ENCODE measurements around the gene SFXN4. TPM values are rescaled to one million over a fixed set of nuclear protein-coding genes. Genes with fewer than 3 reads are reported as not detected.

SFXN4 gene
- total and polyA plus RNA-seq, 9 of the 15 experiments (the other 6 are each of a cell fraction or from before 2014, with no cell fraction given), result 40.1 to 97.8 (median 54.5) TPM

DNA sequence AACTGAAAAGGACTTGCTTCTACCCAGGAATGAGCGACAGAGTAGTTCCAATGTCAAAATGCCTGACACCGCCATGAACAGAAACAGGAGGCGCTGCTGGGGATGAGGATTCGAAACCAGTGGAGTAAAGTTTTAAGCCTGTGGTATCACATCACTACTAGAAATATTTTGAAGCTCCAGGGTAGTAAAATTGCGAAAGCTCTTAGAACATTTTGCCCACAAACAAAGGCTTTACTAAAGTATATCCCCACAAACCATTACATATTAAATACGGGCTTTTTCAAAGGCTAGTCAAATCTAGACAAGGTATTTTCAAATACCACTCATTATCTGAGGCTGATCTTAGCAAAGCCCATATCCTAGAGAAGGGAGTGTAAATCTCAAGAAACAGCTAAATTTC is 10.7 kb upstream of the SFXN4 start:
- Histone ChIP-seq H4K20me1 (replicated peaks; ENCODE audit: control insufficient read depth, insufficient read depth, low read length) (no peaks in the 10 kb centered on the region), H3K27me3 (ENCODE audit: control insufficient read depth in 2 of 2, insufficient read depth in 2 of 2, low read length in 2 of 2) (no peaks in the 10 kb centered on the region), H2AFZ (ENCODE audit: low read depth, low read length) (no peak overlapping the region), H3K9me3 (replicated peaks; ENCODE audit: control insufficient read depth, insufficient read depth, low read depth, low read length) (no peaks in the 10 kb centered on the region), H3K36me3 (ENCODE audit: control insufficient read depth, insufficient read depth, low read length) (peaks cover 45% of the 10 kb centered on the region), H3K4me3 (no peak overlapping the region), H3K27ac (ENCODE audit: extremely low read depth, low read depth, low read length) (0 out of 3 replicates have a peak overlapping the region, but pooled peaks have one; percentile 13), H3K4me1 (replicated peaks in 1 of 2; ENCODE audit: control insufficient read depth in 2 of 2, insufficient read depth in 2 of 2, low read length in 2 of 2) (peaks cover 17 to 27% of the 10 kb centered on the region in 2 experiments; a peak in 4 of 5 replicates), H3K9me1 (ENCODE audit: control insufficient read depth, insufficient read depth, low read length) (peaks cover 4% of the 10 kb centered on the region), H3K9ac (ENCODE audit: insufficient read depth in 1 of 2, low read depth in 2 of 2, low read length in 2 of 2) (peak overlapping the region in 1 of 2 experiments; percentile 79; a peak in 2 of 4 replicates), H3K79me2 (ENCODE audit: control insufficient read depth, insufficient read depth, low read length) (peaks cover 49% of the 10 kb centered on the region), H3K4me2 (ENCODE audit: insufficient read depth, low read length) (no peak overlapping the region)
- DNase-seq (ENCODE audit: extremely low read depth in 1 of 4, low spot score in 3 of 4) (no peak), FAIRE-seq (no peak), ATAC-seq (no peak)
- BruUV-seq (replicated peaks), result no TSS peak
- intact Hi-C loops (cut with micrococcal nuclease), result loop anchor here (5.0 kb wide), 1 partner anchor 99 kb away; no protein-coding TSS in a partner anchor
- in situ Hi-C loops (cut with MboI), result no loop called here
- WGBS (ENCODE audit: insufficient coverage, low coverage, missing lambda C conversion rate), result 77% methylated on average over 6 of the region's 6 CpGs
- CTCF ChIA-PET (ENCODE audit: low intra/inter-chr PET ratio), result no interaction called here
- POLR2A ChIA-PET, result interaction anchor here (0.6 to 1.8 kb wide), 7 partner anchors 8 to 223 kb away, joined by 3 to 5 read pairs (median 4); partner anchors contain the start of gene SFXN4
- TF ChIP-seq CEBPB (tag; IDR thresholded peaks at IDR 0.05) (peak; percentile 55), SLC30A9 (CRISPR knock-in tag; IDR thresholded peaks at IDR 0.05) (no peak)

GRCh38 chr10:119174109-119174508 is 8.6 kb upstream of the SFXN4 start:
- Histone ChIP-seq H3K79me2 (ENCODE audit: control insufficient read depth, insufficient read depth, low read length) (peaks cover 49% of the 10 kb centered on the region), H3K9me3 (replicated peaks; ENCODE audit: control insufficient read depth, insufficient read depth, low read depth, low read length) (no peaks in the 10 kb centered on the region), H3K27me3 (ENCODE audit: control insufficient read depth in 2 of 2, insufficient read depth in 2 of 2, low read length in 2 of 2) (no peaks in the 10 kb centered on the region), H2AFZ (ENCODE audit: low read depth, low read length) (no peak overlapping the region), H3K9ac (ENCODE audit: insufficient read depth in 1 of 2, low read depth in 2 of 2, low read length in 2 of 2) (no peak overlapping the region), H3K36me3 (ENCODE audit: control insufficient read depth, insufficient read depth, low read length) (peaks cover 57% of the 10 kb centered on the region), H4K20me1 (replicated peaks; ENCODE audit: control insufficient read depth, insufficient read depth, low read length) (no peaks in the 10 kb centered on the region), H3K4me1 (replicated peaks in 1 of 2; ENCODE audit: control insufficient read depth in 2 of 2, insufficient read depth in 2 of 2, low read length in 2 of 2) (peaks cover 17 to 30% of the 10 kb centered on the region in 2 experiments; a peak in 4 of 5 replicates), H3K27ac (ENCODE audit: extremely low read depth, low read depth, low read length) (no peak overlapping the region), H3K4me2 (ENCODE audit: insufficient read depth, low read length) (no peak overlapping the region; the same call in 1 of the 2 replicates), H3K4me3 (no peak overlapping the region), H3K9me1 (ENCODE audit: control insufficient read depth, insufficient read depth, low read length) (peaks cover 4% of the 10 kb centered on the region)
- DNase-seq (ENCODE audit: extremely low read depth in 1 of 4, low spot score in 3 of 4), result no peak
- ATAC-seq, result no peak
- FAIRE-seq, result no peak
- 32% methylated on average over 2 of the region's 2 CpGs for WGBS (ENCODE audit: insufficient coverage, low coverage, missing lambda C conversion rate)
- POLR2A ChIA-PET, result interaction anchor here (0.8 kb wide), 1 partner anchor 12 kb away, joined by 4 read pairs; no protein-coding TSS in a partner anchor
- CTCF ChIA-PET (ENCODE audit: low intra/inter-chr PET ratio), result no interaction called here
- BruUV-seq (replicated peaks), result no TSS peak
- in situ Hi-C loops (cut with MboI), result no loop called here
- intact Hi-C loops (cut with micrococcal nuclease), result no loop called here
- no peak for TF ChIP-seq ZNF785 (CRISPR knock-in tag; IDR thresholded peaks at IDR 0.05)
- no peak for TF ChIP-seq ZNF316 (IDR thresholded peaks at IDR 0.05)
- TF ChIP-seq, protein P1, sequence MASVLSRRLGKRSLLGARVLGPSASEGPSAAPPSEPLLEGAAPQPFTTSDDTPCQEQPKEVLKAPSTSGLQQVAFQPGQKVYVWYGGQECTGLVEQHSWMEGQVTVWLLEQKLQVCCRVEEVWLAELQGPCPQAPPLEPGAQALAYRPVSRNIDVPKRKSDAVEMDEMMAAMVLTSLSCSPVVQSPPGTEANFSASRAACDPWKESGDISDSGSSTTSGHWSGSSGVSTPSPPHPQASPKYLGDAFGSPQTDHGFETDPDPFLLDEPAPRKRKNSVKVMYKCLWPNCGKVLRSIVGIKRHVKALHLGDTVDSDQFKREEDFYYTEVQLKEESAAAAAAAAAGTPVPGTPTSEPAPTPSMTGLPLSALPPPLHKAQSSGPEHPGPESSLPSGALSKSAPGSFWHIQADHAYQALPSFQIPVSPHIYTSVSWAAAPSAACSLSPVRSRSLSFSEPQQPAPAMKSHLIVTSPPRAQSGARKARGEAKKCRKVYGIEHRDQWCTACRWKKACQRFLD (CRISPR knock-in tag; IDR thresholded peaks at IDR 0.05), result no peak
- no peak for TF ChIP-seq ZC3H4 (CRISPR knock-in tag; IDR thresholded peaks at IDR 0.05; ENCODE audit: borderline replicate concordance)
- no peak for TF ChIP-seq USF1 (CRISPR knock-in tag; IDR thresholded peaks at IDR 0.05)
- no peak for TF ChIP-seq SRSF1 (IDR thresholded peaks at IDR 0.05; ENCODE audit: low read depth, low read length)
- no peak for TF ChIP-seq NR3C1 (CRISPR knock-in tag; IDR thresholded peaks at IDR 0.05)
- no peak for TF ChIP-seq KLF1 (tag; IDR thresholded peaks at IDR 0.05)
- no peak for TF ChIP-seq MCM3 (IDR thresholded peaks at IDR 0.05)
- no peak for TF ChIP-seq THAP12 (CRISPR knock-in tag; IDR thresholded peaks at IDR 0.05)
- TF ChIP-seq KHSRP (IDR thresholded peaks at IDR 0.05), result no peak
